Stimulated activated CD4-positive, alpha-beta T cell treated with anti-CD3 and anti-CD28 coated beads, Interleukin-4, amount 100 ng/mL, for 4 hours (primary cell): ENCODE results near the gene PCDH11Y.
"Not testable (repeated sequence)": the region's sequence is repeated elsewhere in the genome, so short reads cannot be mapped to it uniquely, and the experiment has no call there.

Experiments used
- DNase-seq, 2 experiments: peaks; one replicate each; pipeline ENCODE4 v3.0.0-alpha.2; 2020

The PCDH11Y gene, protein sequence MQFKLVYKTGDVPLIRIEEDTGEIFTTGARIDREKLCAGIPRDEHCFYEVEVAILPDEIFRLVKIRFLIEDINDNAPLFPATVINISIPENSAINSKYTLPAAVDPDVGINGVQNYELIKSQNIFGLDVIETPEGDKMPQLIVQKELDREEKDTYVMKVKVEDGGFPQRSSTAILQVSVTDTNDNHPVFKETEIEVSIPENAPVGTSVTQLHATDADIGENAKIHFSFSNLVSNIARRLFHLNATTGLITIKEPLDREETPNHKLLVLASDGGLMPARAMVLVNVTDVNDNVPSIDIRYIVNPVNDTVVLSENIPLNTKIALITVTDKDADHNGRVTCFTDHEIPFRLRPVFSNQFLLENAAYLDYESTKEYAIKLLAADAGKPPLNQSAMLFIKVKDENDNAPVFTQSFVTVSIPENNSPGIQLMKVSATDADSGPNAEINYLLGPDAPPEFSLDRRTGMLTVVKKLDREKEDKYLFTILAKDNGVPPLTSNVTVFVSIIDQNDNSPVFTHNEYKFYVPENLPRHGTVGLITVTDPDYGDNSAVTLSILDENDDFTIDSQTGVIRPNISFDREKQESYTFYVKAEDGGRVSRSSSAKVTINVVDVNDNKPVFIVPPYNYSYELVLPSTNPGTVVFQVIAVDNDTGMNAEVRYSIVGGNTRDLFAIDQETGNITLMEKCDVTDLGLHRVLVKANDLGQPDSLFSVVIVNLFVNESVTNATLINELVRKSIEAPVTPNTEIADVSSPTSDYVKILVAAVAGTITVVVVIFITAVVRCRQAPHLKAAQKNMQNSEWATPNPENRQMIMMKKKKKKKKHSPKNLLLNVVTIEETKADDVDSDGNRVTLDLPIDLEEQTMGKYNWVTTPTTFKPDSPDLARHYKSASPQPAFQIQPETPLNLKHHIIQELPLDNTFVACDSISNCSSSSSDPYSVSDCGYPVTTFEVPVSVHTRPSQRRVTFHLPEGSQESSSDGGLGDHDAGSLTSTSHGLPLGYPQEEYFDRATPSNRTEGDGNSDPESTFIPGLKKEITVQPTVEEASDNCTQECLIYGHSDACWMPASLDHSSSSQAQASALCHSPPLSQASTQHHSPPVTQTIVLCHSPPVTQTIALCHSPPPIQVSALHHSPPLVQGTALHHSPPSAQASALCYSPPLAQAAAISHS (N-terminal part only)

DNA sequence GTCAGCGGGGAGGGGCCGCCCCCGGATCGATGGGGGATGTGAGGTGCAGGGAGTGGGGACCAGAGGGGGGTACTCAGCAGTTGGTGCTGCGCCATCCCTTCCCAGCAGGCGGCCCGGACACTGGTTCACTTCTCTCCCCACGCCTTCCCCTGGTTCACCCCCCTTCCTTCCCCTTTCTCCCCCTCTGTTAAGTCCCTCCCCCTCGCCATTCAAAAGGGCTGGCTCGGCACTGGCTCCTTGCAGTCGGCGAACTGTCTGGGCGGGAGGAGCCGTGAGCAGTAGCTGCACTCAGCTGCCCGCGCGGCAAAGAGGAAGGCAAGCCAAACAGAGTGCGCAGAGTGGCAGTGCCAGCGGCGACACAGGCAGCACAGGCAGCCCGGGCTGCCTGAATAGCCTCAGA is at the start of gene PCDH11Y:
Gene PCDH11Y (plus strand): TSS at position 240 of the 400 bp plus-strand sequence. CDS start 56,804 bp downstream, outside the sequence.
- peak in 1 of 2 experiments; percentile 2 for DNase-seq

DNA sequence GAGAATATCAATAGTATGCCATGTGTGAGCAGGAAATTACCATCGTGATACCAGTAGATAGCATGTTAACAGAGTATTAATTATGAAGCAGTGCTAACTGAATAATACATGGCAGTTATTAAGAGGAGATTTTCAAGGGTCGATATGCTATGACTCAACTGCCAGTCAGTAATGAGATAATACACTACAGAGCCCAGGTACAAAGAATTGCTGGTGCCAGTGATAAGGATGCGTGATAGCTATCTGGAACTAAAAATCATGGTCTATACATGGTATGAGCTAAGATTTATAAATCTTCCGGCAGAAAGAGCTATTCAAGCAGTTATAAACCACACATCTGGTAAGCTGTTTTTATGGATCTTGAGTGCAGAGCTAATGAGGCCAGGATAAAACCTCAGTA is 32.2 kb upstream of the PCDH11Y start:
- not testable (repeated sequence) for DNase-seq

DNA sequence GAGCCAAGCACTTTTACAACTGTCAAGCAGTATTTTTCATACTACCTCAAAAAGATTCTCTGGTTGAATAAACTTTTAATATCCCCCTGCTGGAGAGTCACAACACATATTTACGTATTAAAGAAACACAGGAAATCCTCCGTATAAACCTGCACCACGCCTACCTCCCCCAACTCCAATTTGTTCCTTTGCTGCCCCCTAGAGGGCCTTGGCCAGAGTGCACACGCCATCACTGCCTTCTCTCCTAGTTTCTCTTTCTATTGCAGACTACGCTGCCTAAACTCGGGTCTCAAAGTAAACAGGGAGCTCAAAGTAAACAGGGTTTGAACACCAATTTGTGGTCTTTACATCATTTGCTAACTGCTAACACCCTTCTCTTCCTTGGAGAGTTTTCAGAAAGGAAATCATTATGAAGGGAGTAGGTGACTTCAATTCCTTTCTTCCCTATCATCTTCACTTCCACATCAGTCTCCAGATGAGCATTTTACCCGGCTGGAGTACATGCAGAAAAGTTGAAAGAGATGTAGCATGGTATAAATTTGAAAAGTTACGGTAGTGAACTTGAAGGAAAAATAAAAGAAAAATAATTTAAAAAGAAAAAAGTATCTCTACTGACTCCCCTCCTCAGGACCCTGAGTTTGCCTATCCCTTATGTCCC is 8.2 kb upstream of the PCDH11Y start:
- DNase-seq: not testable (repeated sequence)

DNA sequence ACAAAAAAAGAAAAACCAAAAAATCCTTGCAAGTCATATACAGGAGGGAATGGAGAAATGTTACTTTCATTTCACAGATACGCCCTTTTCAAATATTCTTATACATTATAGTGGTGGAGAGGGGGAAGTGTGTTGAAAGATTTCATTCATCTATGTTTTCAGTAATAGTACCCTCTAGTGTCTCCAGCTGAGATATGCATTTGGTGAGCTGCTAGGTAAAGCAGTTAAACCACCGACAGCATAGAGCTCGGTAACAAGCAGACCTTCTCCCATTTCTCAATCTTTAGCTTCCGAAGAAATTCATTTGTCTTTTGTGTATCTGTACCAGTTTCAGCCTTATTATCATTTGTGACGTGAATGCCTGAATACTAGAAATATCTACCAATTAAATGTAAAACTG is 5.2 kb upstream of the PCDH11Y start:
- not testable (repeated sequence) for DNase-seq

DNA sequence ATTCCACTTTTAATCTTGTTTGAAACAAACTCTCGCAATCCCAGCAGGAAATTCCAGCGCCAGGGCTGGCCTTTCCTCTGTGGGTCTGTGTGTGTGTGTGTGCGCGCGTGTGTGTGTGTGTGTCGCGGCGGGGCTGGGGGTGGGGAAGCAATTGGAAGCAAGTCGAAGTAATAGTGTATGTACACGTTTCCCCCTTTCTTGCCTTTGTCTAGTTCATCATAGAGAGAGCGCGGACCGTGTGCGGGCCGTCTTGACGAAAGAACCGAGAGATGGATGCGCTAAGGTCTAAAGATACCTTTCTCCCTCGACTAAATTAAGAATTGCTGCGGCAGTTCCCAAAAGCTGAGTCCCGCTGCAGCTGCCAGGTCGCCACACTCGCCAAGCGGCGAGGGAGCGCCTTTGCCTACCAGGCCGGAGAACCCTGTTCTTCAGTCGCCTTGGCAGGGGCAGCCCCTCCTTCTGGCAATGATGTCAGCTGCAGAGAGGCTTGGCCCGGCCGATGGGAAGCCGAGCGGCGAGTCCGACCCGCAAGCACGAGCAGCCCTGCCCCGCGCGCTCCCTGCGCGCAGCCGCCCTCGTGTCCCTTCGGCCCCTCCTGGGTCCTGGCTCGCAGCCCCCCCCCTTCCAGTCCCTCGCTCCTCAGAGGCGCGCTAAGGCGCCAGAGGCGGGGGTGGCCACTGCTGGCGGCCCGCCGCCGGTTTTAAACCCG is 2.5 kb downstream of the PCDH11Y start:
- not testable (repeated sequence) for DNase-seq

DNA sequence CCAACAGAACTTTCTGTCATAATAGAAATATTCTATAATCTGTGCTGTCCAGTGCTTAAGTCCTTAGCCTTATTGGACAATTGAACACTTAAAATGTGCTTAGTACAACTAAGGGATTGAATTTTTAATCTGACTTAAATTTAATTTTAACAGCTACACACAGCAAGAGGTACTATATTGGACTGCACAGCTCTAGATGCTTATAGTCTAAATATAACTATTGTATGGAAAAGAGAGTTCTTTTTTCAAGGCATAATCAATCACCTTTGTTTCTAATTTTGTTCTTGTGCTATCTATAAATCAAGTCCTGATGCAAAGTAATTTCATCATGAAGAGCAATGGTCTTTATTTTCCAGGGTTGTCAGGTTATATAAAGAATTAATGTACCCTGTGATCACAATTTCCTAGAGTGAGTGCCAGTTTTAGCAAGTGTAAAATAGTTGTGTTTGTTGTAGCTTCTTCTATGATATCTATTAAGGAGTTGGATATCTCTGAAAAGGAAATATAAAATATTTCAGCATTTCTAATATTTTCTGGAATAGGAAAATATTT is 39.0 kb downstream of the PCDH11Y start:
- not testable (repeated sequence) for DNase-seq

DNA sequence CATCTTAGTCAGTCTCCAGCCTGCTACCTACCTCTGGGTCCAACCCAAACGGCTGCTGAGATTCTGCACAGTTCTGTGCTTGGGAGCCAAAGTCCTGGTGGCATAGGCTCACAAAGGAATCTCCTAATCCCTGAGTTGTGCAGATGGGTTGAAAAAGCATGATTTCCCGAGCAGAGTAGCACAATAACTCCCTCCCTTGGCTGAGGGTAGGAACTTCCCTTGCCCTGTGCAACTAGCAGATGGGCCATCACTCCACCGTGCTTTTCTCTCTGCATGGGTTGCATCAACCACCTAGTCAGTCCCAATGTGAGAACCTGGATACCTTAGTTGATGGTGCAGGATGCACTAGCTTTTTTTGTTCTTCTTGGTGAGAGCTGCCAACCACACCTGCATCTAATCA is 82.9 kb downstream of the PCDH11Y start:
- not testable (repeated sequence) for DNase-seq

DNA sequence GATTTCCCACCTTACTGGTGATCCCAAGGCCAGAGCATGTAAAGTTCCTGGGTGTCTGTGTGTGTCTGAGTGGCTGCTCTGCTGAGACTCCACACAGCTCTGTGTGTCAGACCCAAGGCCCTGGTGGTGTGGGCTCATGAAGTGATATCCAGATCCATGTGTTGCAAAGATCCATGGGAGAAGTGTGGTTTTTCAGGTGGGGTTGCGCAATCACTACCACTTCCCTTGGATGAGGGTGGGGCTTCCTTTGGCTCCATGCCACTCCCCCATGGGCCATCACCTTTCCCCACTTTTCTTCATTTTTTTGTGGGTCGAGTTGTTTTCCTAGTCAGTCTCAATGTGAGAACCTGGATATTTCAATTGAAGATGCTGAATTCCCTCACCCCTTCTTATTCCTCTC is 182.9 kb downstream of the PCDH11Y start:
- not testable (repeated sequence) for DNase-seq

DNA sequence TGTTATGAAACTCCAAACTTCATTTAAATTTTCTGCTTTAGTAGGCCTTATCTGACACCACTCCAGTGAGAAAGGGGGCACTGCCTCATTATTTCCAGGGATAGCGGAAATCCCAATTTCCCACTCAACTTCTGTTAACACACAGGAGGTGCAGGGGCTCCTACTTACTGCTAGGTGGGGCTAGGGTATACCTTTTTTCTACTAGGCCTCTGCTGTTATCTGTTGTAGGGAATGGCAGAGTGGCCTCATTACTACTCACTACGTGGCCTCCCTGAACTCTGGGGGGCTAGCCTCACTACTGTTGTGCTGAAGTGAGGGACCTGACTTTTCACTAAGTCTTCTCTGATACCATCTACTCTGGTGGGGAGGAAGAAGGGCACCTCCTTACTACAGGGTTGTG is 215.0 kb downstream of the PCDH11Y start:
- not testable (repeated sequence) for DNase-seq

DNA sequence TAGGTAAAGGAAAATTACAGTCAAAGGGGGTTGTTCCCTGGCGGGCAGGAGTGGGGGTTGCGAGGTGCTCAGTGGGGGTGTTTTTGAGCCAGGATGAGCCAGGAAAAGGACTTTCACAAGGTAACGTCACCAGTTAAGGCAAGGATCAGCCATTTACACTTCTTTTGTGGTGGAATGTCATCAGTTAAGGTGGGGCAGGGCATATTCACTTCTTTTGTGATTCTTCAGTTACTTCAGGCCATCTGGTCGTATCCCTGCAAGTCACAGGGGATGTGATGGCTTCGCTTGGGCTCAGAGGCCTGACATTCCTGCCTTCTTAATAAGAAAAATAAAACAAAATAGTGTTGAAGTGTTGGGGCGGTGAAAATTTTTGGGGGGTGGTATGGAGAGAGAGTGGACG is 324.8 kb downstream of the PCDH11Y start:
- not testable (repeated sequence) for DNase-seq

DNA sequence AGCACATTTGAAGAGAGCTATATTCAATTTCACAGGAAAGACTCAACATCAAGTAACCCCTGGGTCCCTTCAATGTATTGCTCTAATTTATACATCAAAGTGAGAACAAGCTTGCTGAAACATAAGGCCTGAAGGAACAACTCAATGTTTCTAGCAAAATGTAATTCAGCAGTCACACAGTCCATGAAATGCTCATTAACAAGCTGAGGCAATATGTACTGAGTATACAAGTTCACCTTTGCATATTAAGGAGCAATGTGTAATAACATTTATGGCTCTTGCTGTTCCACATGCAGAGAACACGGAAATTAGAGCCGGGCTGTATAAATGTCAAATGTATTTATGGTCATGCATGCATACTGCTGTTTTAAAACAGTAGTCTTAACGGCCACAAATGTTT is 342.1 kb downstream of the PCDH11Y start:
- DNase-seq: not testable (repeated sequence)

DNA sequence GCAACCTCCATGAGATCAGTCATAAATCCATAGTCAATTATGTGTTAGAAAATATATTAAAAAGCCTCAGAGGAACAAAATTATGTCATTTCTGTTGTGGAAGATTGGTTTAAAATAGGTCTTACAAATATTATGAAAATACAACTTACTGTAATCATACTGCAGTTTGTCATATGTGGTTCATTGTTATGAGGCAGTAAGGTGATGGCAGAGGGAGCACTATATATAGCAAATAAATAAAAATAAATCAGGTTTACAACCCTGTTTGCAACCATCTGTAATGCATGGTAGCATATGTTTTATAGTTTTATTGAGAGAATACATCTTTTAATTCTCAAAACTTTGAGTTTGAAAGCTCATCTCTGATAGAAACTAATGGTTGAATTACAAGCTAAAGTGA is 543.6 kb downstream of the PCDH11Y start:
- DNase-seq: not testable (repeated sequence)

DNA sequence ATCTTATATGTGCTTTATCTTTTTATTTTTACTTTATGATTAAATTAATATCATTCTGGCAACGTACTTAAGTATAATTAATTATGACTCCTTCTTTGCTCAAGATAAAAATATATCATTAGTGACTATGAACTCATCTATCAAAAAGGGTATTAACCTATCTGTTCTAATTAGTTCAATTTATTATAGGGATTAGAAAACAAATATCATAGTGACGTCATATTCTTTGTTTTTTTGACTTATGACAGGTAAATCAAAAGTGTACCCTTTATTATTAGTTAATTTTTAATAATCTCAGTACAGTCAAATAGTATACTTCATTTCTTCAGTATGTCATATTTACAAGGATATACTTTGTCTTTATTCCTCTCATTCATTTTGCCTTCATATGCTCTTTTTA is 638.5 kb downstream of the PCDH11Y start:
- not testable (repeated sequence) for DNase-seq

DNA sequence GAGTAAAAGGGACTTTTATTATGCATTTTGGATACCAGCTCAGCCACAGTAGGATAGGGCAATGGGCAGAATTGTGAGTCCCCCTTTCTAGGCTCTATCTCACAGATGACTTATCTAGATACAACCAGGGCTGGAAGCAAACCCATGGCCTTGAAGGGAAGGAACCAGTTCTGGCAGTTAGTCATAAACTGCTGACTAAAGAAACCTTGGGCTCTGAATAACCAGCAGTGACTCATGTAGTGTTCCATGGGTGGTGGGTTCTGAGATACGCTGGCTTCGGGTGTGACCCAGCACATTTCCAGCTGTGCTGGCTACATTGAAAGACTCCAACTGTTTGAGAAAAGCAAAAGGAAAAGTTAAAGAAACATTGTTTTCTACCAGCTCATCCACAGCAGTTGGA is 679.2 kb downstream of the PCDH11Y start:
- DNase-seq: not testable (repeated sequence)

DNA sequence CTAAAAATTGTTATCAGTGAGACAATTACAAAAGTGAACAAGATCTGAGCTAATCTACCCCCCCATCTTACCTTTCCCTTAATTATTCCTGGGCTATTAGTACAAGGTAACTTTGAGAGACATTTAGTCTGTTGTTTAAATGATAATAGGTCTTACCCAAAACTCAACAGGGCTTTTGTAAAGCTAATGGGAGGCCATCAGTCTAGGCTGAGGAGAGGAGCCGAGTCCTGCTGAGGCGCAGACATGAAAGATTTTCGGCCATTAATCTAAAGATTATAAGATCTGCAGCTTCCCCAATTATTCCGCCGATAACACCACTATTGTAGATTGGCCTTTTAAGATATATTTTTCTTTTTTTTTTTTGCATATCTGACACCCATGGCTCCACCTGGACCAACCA is 708.6 kb downstream of the PCDH11Y start:
- not testable (repeated sequence) for DNase-seq

DNA sequence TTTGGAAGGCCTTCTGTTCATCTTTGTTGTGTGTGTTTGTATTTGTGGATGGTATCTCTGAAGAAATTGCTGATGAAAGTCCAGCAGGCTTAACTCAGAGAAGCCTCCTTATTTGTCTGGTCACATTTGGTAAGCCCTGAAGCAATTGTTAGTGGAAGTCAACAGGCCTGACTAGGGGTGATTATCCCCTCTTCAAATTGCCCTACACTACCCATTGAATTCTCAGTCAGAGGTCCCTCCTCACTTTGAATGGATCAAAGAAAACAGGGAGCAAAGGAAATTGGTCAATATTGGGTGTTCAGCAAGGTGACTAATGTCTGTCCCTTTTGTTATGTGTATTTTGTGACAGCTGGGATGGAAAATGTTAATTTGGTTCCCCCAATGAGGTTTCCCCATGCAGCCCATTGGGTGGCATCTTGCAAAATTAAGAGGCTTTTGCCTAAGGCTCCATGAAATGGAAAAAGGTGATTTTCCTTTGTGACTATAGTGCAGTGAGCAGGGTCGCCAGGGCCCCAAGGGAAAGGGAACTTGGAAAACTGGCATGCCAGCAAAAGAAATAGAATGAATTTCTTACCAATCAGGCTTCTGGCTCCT is 709.8 kb downstream of the PCDH11Y start:
- not testable (repeated sequence) for DNase-seq

DNA sequence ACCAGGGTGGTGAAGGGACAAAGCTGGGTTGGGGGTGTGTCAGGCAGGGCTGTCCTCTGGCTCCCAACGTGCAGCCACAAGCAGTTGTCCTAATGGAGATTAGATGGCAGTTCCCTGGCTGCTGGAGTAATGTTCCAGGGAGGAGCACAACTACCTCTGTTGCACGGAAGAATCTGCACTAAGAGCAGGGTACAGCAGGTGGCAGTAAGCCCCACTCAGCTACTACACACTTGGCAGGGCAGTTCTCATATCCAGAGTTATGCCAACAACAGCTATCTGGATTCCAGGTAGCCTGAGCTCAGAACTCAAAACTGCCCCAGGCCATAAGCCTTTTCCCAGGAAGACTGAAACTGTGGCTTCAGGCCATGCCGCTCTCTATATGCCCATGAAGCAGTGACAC is 761.3 kb downstream of the PCDH11Y start:
- not testable (repeated sequence) for DNase-seq

DNA sequence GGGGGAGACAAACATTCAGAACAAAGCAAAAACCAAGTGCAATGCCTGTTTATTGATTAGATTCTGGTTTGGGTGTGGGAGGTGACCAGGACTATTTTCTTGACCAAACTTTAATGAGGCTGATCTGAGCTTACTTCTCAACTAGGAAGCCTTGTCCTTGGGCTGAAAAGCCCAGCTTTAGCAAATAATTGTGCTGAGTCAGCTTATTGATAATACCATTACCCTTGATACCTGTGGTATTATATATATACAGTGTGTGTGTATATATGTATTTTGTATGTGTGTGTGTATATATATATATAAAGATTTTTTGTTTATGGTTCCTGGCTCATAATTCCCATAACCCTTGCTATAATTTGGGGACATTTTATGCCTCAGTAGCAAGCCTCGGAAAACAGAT is 776.4 kb downstream of the PCDH11Y start:
- DNase-seq: not testable (repeated sequence)
